Keratinocyte (primary cell): ENCODE data around the gene BIN2. TPM values are rescaled to one million over a fixed set of nuclear protein-coding genes. Genes with fewer than 3 reads are reported as not detected.

ENCODE experiments used
- DNase-seq: peaks from one replicate; pipeline ENCODE4 v3.0.0-alpha.2; 2011; ENCODE audit warnings: low read depth, missing footprints, low spot score
- FAIRE-seq: peaks from 2 replicates; lab custom pipeline; 2011; peaks lifted over from hg19 to GRCh38; lab: Jason Lieb, UNC
- H2AFZ ChIP-seq: 2 replicates; pipeline ENCODE4 v1.6.0; 2012; ENCODE audit warnings: low read length, control low read depth, inconsistent platforms; ENCODE audit not compliant: control insufficient read depth
- H3K27ac ChIP-seq: 2 replicates; pipeline ENCODE4 v1.5.1; 2011; ENCODE audit warnings: low read length; ENCODE audit not compliant: control insufficient read depth, insufficient read depth
- H3K27me3 ChIP-seq: 3 replicates; pipeline ENCODE4 v1.6.0; 2011; ENCODE audit warnings: low read length; ENCODE audit not compliant: control insufficient read depth, insufficient read depth; ENCODE audit errors: extremely low read depth
- H3K36me3 ChIP-seq, 2 experiments: 2 replicates in 1 of 2; 3 replicates in 1 of 2; pipeline ENCODE4 v1.5.1; 2011; ENCODE audit warnings: low read length in 2 of 2, mild to moderate bottlenecking in 1 of 2; ENCODE audit not compliant: control insufficient read depth in 2 of 2, insufficient read depth in 2 of 2; ENCODE audit errors: extremely low read depth in 1 of 2
- H3K4me1 ChIP-seq: 3 replicates; pipeline ENCODE4 v1.5.1; 2011; ENCODE audit warnings: low read length; ENCODE audit not compliant: control insufficient read depth, insufficient read depth; ENCODE audit errors: extremely low read depth
- H3K4me2 ChIP-seq: 3 replicates; pipeline ENCODE4 v1.6.0; 2011; ENCODE audit warnings: low read depth, low read length; ENCODE audit not compliant: control insufficient read depth, insufficient read depth; ENCODE audit errors: extremely low read depth
- H3K4me3 ChIP-seq, 3 experiments: fragments of 200-600 bp in 1 of 3; sonication (generic) in 1 of 3; 2 replicates in 2 of 3; 3 replicates in 1 of 3; pipeline ENCODE4 v1.5.1; 2011 to 2016; ENCODE audit warnings: low read length in 3 of 3, mild to moderate bottlenecking in 3 of 3, control low read depth in 2 of 3, inconsistent platforms in 1 of 3, low read depth in 1 of 3, mixed read lengths in 1 of 3, mixed run types in 1 of 3, moderate library complexity in 1 of 3; ENCODE audit not compliant: control insufficient read depth in 2 of 3, insufficient read depth in 2 of 3; ENCODE audit errors: extremely low read depth in 1 of 3
- H3K79me2 ChIP-seq: 2 replicates; pipeline ENCODE4 v1.6.0; 2012; ENCODE audit warnings: low read length; ENCODE audit not compliant: control insufficient read depth, insufficient read depth
- H3K9ac ChIP-seq: 3 replicates; pipeline ENCODE4 v1.6.0; 2011; ENCODE audit warnings: low read length; ENCODE audit not compliant: control insufficient read depth, insufficient read depth; ENCODE audit errors: extremely low read depth
- H3K9me1 ChIP-seq: 3 replicates; pipeline ENCODE4 v1.6.0; 2011; ENCODE audit warnings: low read length; ENCODE audit not compliant: control insufficient read depth, insufficient read depth; ENCODE audit errors: extremely low read depth
- H3K9me3 ChIP-seq: 2 replicates; pipeline ENCODE4 v1.5.1; 2012; ENCODE audit warnings: low read depth, low read length; ENCODE audit not compliant: control insufficient read depth
- H4K20me1 ChIP-seq: 3 replicates; pipeline ENCODE4 v1.6.0; 2011; ENCODE audit warnings: low read length; ENCODE audit not compliant: control insufficient read depth, insufficient read depth; ENCODE audit errors: extremely low read depth
- EZH2 ChIP-seq: IDR thresholded peaks from one replicate; pipeline ENCODE4 v1.6.1; 2012; ENCODE audit warnings: inconsistent platforms, mild to moderate bottlenecking, low read length, moderate library complexity
- dilution Hi-C: fragments of 300-500 bp; cut with MboI; formaldehyde crosslinking; loops from one replicate; pipeline ENCODE4 v1.7.0; 2020; ENCODE audit warnings: low sequenced_read_pairs; ENCODE audit not compliant: extremely low pct_ligation_motif_present
- polyA plus RNA-seq, 5 experiments: library from polyadenylated mRNA; depleted of rRNA in 3 of 5; stranded (reverse) in 3 of 5; stranded (forward) in 1 of 5; unstranded in 1 of 5; fragments of >200 nt; gene quantifications; 1 replicate in 1 of 5; 2 replicates in 3 of 5; 3 replicates in 1 of 5; pipeline versions ENCODE4 v1.2.1 to v1.2.3, GENCODE V29; 2011 to 2012; ENCODE audit warnings: missing spikeins in 2 of 5, low read depth in 1 of 5, low replicate concordance in 1 of 5
- TF ChIP-seq, protein P1 (sequence below), 3 experiments: IDR thresholded peaks in 1 of 3; conservative IDR thresholded peaks in 1 of 3; optimal IDR thresholded peaks in 1 of 3; 2 replicates in 2 of 3; 3 replicates in 1 of 3; pipeline versions ENCODE3 to v1.5.1; 2011; ENCODE audit warnings: low read length in 3 of 3, mild to moderate bottlenecking in 3 of 3, moderate library complexity in 2 of 3, control low read depth in 1 of 3, inconsistent platforms in 1 of 3; ENCODE audit not compliant: insufficient read depth in 2 of 3; ENCODE audit errors: extremely low read depth in 1 of 3

The BIN2 gene
- polyA plus RNA-seq, 1 donor (not counting 4 experiments of a cell fraction or from before 2014, with no cell fraction given): not detected

DNA sequence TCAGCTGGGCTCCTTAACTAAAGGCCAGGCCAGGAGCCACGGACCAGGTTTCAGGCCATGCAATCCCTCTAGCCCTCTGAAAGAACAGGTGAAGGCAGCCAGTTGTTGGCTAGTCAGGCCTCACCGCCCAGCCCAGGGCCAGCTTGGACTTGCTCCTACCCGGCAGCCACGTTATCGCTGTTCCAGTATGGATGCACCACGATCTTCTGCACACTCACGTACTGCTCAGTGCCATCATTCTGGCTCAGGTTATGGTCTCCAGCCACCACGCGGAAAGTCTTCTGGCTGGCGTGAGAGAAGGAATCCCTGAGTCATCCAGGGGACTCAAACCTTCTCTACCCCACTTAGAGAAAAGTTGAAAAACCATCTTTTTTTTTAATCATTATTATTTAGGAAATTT is 18.4 kb upstream of the BIN2 start:
- no peaks in the 10 kb centered on the region for H3K36me3 ChIP-seq
- no peak for DNase-seq
- dilution Hi-C loops: no loop called here

DNA sequence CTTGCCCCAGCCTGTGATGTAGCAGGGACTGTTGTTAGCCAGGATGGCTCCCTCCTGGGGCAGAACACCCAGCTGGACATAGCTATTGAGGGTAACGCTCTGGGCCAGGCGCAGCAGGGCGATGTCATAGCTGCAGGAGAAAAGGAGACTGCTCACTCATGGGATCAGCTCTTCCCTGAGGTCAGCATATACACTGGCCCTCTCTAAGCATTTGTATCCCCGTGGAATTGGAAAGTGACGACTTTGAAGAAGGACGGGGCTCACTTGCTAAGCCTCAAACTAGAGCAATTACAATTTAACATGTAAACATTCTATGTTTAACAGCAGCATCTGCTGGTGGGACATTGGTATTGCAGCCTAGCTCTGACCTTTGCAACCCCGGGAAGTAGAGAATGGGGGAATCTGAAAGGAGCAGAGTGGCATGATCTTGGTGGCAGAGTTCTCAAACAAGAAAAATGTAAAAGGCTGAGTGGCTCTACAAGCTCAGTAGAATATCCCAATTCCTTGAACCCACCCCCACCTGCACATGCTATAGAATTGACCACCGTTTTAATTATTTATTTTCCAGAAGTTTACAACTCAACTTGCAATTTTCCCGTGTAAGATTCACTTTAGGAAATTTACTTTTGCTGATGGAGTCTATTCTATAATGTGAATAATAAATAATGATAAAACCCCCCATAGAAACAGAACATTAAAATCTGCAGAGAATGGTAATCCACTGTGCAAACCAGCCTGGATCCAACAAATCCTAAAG is 17.5 kb upstream of the BIN2 start:
- H3K27ac ChIP-seq: no peak overlapping the region
- dilution Hi-C loops: no loop called here
- no peaks in the 10 kb centered on the region for H3K9me1 ChIP-seq
- FAIRE-seq (peak; percentile 26), DNase-seq (peak; percentile 21)
- H3K79me2 ChIP-seq: no peaks in the 10 kb centered on the region
- TF ChIP-seq, protein P1, sequence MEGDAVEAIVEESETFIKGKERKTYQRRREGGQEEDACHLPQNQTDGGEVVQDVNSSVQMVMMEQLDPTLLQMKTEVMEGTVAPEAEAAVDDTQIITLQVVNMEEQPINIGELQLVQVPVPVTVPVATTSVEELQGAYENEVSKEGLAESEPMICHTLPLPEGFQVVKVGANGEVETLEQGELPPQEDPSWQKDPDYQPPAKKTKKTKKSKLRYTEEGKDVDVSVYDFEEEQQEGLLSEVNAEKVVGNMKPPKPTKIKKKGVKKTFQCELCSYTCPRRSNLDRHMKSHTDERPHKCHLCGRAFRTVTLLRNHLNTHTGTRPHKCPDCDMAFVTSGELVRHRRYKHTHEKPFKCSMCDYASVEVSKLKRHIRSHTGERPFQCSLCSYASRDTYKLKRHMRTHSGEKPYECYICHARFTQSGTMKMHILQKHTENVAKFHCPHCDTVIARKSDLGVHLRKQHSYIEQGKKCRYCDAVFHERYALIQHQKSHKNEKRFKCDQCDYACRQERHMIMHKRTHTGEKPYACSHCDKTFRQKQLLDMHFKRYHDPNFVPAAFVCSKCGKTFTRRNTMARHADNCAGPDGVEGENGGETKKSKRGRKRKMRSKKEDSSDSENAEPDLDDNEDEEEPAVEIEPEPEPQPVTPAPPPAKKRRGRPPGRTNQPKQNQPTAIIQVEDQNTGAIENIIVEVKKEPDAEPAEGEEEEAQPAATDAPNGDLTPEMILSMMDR (optimal IDR thresholded peaks at IDR 0.05 in 1 of 3, IDR thresholded peaks at IDR 0.05 in 1 of 3, conservative IDR thresholded peaks at IDR 0.05 in 1 of 3; ENCODE audit: extremely low read depth in 1 of 3, insufficient read depth in 2 of 3, low read length in 3 of 3): peak; percentile 86 to 100 (median 94)
- no peak for TF ChIP-seq EZH2
- H3K4me3 ChIP-seq: peak overlapping the region in 1 of 3 experiments; percentile 13
- peak overlapping the region; percentile 69 for H3K4me2 ChIP-seq
- H3K36me3 ChIP-seq: no peaks in the 10 kb centered on the region
- H3K4me1 ChIP-seq: peaks cover 9% of the 10 kb centered on the region
- H4K20me1 ChIP-seq: no peaks in the 10 kb centered on the region
- no peaks in the 10 kb centered on the region for H3K9me3 ChIP-seq
- H3K9ac ChIP-seq: peak overlapping the region; percentile 28
- no peaks in the 10 kb centered on the region for H3K27me3 ChIP-seq
- peak overlapping the region; percentile 90 for H2AFZ ChIP-seq

More for the DNA sequence above, 18.4 kb upstream of the BIN2 start:
- Histone ChIP-seq H3K27me3 (no peaks in the 10 kb centered on the region), H4K20me1 (no peaks in the 10 kb centered on the region), H3K9me3 (no peaks in the 10 kb centered on the region), H3K27ac (no peak overlapping the region), H3K4me2 (peak overlapping the region; percentile 16), H3K4me1 (peaks cover 9% of the 10 kb centered on the region), H2AFZ (peak overlapping the region; percentile 81), H3K9ac (no peak overlapping the region), H3K9me1 (no peaks in the 10 kb centered on the region), H3K79me2 (no peaks in the 10 kb centered on the region), H3K4me3 (no peak overlapping the region)
- no peak for FAIRE-seq
- TF ChIP-seq EZH2: no peak
